Mesenchymal stem cell (in vitro differentiated cells and primary cell): ENCODE results near the gene SWSAP1.
A peak's percentile ranks its signal among the peaks of the same experiment; 100 is the strongest.
"Not testable (repeated sequence)": the region's sequence is repeated elsewhere in the genome, so short reads cannot be mapped to it uniquely, and the experiment has no call there.

Experiments
- DNase-seq: peaks from one replicate; pipeline ENCODE4 v3.0.0-alpha.2; 2013
- H2AFZ ChIP-seq: one replicate; pipeline ENCODE4 v1.6.1; 2013; ENCODE audit warnings: low read depth, mild to moderate bottlenecking, control low read depth, inconsistent platforms, low read length, moderate library complexity
- H2AK5ac ChIP-seq: 2 replicates; pipeline ENCODE4 v1.6.1; 2013; ENCODE audit warnings: low read length, moderate library complexity, mild to moderate bottlenecking, inconsistent platforms; ENCODE audit not compliant: severe bottlenecking
- H2BK120ac ChIP-seq: one replicate; pipeline ENCODE4 v1.6.1; 2013; ENCODE audit warnings: low read depth, mild to moderate bottlenecking, inconsistent platforms, low read length, moderate library complexity
- H2BK12ac ChIP-seq, 2 experiments: one replicate each; pipeline ENCODE4 v1.6.1; 2013; ENCODE audit warnings: inconsistent platforms in 2 of 2, low read length in 2 of 2, mild to moderate bottlenecking in 2 of 2, moderate library complexity in 2 of 2, control low read depth in 1 of 2
- H2BK15ac ChIP-seq: one replicate; pipeline ENCODE4 v1.6.1; 2013; ENCODE audit warnings: mild to moderate bottlenecking, low read depth, inconsistent platforms; ENCODE audit not compliant: poor library complexity, severe bottlenecking
- H2BK5ac ChIP-seq: 2 replicates; pipeline ENCODE4 v1.6.1; 2013; ENCODE audit warnings: low read depth, mild to moderate bottlenecking, low read length, control low read depth, inconsistent platforms; ENCODE audit not compliant: poor library complexity, severe bottlenecking
- H3K14ac ChIP-seq, 2 experiments: one replicate each; pipeline ENCODE4 v1.6.1; 2013; ENCODE audit warnings: inconsistent platforms in 2 of 2, low read length in 2 of 2, control low read depth in 1 of 2, mild to moderate bottlenecking in 1 of 2, moderate library complexity in 1 of 2
- H3K18ac ChIP-seq, 2 experiments: one replicate each; pipeline ENCODE4 v1.6.1; 2013; ENCODE audit warnings: inconsistent platforms in 2 of 2, low read length in 2 of 2, control low read depth in 1 of 2, low read depth in 1 of 2, mild to moderate bottlenecking in 1 of 2
- H3K23ac ChIP-seq, 2 experiments: one replicate each; pipeline ENCODE4 v1.6.1; 2013; ENCODE audit warnings: inconsistent platforms in 2 of 2, low read length in 2 of 2, mild to moderate bottlenecking in 2 of 2, moderate library complexity in 2 of 2, control low read depth in 1 of 2
- H3K27ac ChIP-seq: 2 replicates; pipeline ENCODE4 v1.5.1; 2013; ENCODE audit warnings: mild to moderate bottlenecking, moderate library complexity, low read length, control low read depth, inconsistent platforms; ENCODE audit not compliant: poor library complexity, severe bottlenecking
- H3K27me3 ChIP-seq, 2 experiments: 2 replicates each; pipeline versions ENCODE4 v1.6.1 to v1.7.0; 2013; ENCODE audit warnings: low read length in 2 of 2, mild to moderate bottlenecking in 2 of 2, moderate library complexity in 2 of 2, control low read depth in 1 of 2, inconsistent platforms in 1 of 2; ENCODE audit not compliant: control insufficient read depth in 1 of 2, insufficient read depth in 1 of 2
- H3K36me3 ChIP-seq, 2 experiments: 2 replicates each; pipeline versions ENCODE4 v1.6.1 to v1.7.0; 2013; ENCODE audit warnings: low read length in 2 of 2, control low read depth in 1 of 2, inconsistent platforms in 1 of 2, low read depth in 1 of 2, mild to moderate bottlenecking in 1 of 2; ENCODE audit not compliant: insufficient read depth in 2 of 2, control insufficient read depth in 1 of 2
- H3K4ac ChIP-seq, 2 experiments: one replicate each; pipeline ENCODE4 v1.6.1; 2013; ENCODE audit warnings: inconsistent platforms in 2 of 2, low read length in 2 of 2, mild to moderate bottlenecking in 2 of 2, moderate library complexity in 2 of 2, control low read depth in 1 of 2, low read depth in 1 of 2
- H3K4me1 ChIP-seq: 2 replicates; pipeline ENCODE4 v1.6.1; 2013; ENCODE audit warnings: low read depth, low read length, control low read depth; ENCODE audit not compliant: control insufficient read depth, insufficient read depth
- H3K4me2 ChIP-seq: 2 replicates; pipeline ENCODE4 v1.6.1; 2013; ENCODE audit warnings: low read length, mild to moderate bottlenecking, inconsistent platforms; ENCODE audit not compliant: poor library complexity, severe bottlenecking
- H3K4me3 ChIP-seq, 2 experiments: 2 replicates each; pipeline versions ENCODE4 v1.5.1 to v1.7.0; 2013; ENCODE audit warnings: low read length in 2 of 2, mild to moderate bottlenecking in 2 of 2, control low read depth in 1 of 2, low read depth in 1 of 2; ENCODE audit not compliant: insufficient read depth in 1 of 2
- H3K79me1 ChIP-seq: replicated peaks from 2 replicates; pipeline ENCODE4 v1.6.1; 2013; ENCODE audit warnings: mild to moderate bottlenecking, control low read depth, low read length, inconsistent platforms; ENCODE audit not compliant: poor library complexity, severe bottlenecking
- H3K9ac ChIP-seq: 2 replicates; pipeline ENCODE4 v1.7.0; 2013; ENCODE audit warnings: mild to moderate bottlenecking, low read length, moderate library complexity
- H3K9me3 ChIP-seq: 2 replicates; pipeline ENCODE4 v1.7.0; 2013; ENCODE audit warnings: mild to moderate bottlenecking, low read length; ENCODE audit not compliant: control insufficient read depth
- H4K8ac ChIP-seq: one replicate; pipeline ENCODE4 v1.6.1; 2013; ENCODE audit warnings: inconsistent platforms, mild to moderate bottlenecking, low read length, moderate library complexity
- H4K91ac ChIP-seq: one replicate; pipeline ENCODE4 v1.6.1; 2013; ENCODE audit warnings: mild to moderate bottlenecking, low read length, inconsistent platforms
- WGBS: methylation state at CpG from one replicate; pipeline ENCODE4 v1.1.7; 2013; ENCODE audit warnings: mixed read lengths; 5-methylcytosine and 5-hydroxymethylcytosine counted together

SWSAP1 gene

GRCh38 chr19:11405846-11406643 is 31.6 kb downstream of the SWSAP1 start:
- no peaks in the 10 kb centered on the region for H3K36me3 ChIP-seq
- peaks cover 6% of the 10 kb centered on the region for H3K4me1 ChIP-seq
- H2BK15ac ChIP-seq, result no peak overlapping the region

DNA sequence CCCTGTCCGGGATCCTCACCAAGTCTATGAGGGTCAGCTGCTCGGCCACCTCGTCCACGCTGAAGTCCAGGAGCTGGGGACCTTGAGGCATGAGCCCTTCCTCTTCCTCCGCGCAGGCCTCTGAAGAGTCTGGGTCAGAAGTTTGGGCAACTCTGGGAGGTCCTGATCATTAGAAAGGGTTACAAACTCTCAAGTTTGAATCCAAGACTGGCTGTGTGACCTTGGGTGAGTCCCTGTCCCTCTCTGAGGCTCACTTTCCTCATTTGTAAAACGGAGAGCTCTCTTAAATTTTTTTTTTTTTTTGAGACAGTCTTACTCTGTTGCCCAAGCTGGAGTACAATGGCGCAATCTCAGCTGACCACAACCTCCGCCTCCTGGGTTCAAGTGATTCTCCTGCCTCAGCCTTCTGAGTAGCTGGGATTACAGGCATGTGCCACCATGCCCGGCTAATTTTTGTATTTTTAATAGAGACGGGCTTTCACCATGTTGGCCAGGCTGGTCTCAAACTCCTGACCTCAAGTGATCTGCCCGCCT is 32.3 kb downstream of the SWSAP1 start:
- not testable (repeated sequence) for H4K91ac ChIP-seq, H2BK5ac ChIP-seq, H2BK120ac ChIP-seq, H3K18ac ChIP-seq, H3K4me1 ChIP-seq, H3K9ac ChIP-seq, H3K36me3 ChIP-seq, H3K79me1 ChIP-seq, H3K23ac ChIP-seq, H3K4me3 ChIP-seq, H3K4me2 ChIP-seq, H3K14ac ChIP-seq, H3K9me3 ChIP-seq, H2AK5ac ChIP-seq, H3K4ac ChIP-seq, H4K8ac ChIP-seq, H2BK15ac ChIP-seq, H3K27ac ChIP-seq, DNase-seq, H2AFZ ChIP-seq
- peak overlapping the region in 1 of 2 experiments; percentile 33 for H2BK12ac ChIP-seq
- 90% methylated on average over 12 of the region's 12 CpGs for WGBS
- peaks cover 10% of the 10 kb centered on the region in 2 experiments for H3K27me3 ChIP-seq

More at GRCh38 chr19:11405846-11406643, 31.6 kb downstream of the SWSAP1 start:
- no peak overlapping the region for H3K4me2 ChIP-seq
- no peak overlapping the region for H4K8ac ChIP-seq
- H3K23ac ChIP-seq, result no peak overlapping the region
- no peak overlapping the region for H2AK5ac ChIP-seq
- 27% methylated on average over 43 of the region's 44 CpGs for WGBS
- no peak overlapping the region for H3K18ac ChIP-seq
- H4K91ac ChIP-seq, result no peak overlapping the region
- no peak overlapping the region for H2BK5ac ChIP-seq
- no peak overlapping the region for H2AFZ ChIP-seq
- peaks cover 10% of the 10 kb centered on the region in 2 experiments for H3K27me3 ChIP-seq
- no peak overlapping the region for H3K27ac ChIP-seq
- H3K4ac ChIP-seq, result peak overlapping the region in 1 of 2 experiments; percentile 32
- H3K9me3 ChIP-seq, result no peaks in the 10 kb centered on the region
- H3K79me1 ChIP-seq, result no peaks in the 10 kb centered on the region
- no peak overlapping the region for H3K4me3 ChIP-seq
- no peak overlapping the region for H3K9ac ChIP-seq
- no peak overlapping the region for H2BK120ac ChIP-seq
- peak overlapping the region in 1 of 2 experiments; percentile 67 for H3K14ac ChIP-seq
- DNase-seq, result no peak
- peak overlapping the region in 1 of 2 experiments; percentile 33 for H2BK12ac ChIP-seq

DNA sequence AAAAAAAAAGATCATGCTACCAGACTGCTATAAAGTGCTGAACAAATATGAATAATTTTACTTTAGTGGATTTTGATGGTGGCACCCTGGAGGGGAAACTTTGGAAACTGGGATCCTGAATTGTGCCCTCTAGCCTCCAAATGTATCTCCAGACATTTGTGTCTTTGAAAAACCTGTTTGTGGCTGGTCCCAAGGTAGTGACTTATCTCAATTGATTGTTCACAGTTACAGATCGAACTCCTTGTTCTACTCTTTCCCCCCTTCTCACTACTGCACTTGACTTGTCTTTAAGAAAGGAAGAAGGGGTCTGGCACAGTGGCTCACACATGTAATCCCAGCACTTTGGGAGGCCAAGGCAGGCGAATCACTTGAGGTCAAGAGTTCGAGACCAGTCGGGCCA is 34.1 kb downstream of the SWSAP1 start:
- 77% methylated on average over 4 of the region's 4 CpGs for WGBS
- no peaks in the 10 kb centered on the region for H3K9me3 ChIP-seq

DNA sequence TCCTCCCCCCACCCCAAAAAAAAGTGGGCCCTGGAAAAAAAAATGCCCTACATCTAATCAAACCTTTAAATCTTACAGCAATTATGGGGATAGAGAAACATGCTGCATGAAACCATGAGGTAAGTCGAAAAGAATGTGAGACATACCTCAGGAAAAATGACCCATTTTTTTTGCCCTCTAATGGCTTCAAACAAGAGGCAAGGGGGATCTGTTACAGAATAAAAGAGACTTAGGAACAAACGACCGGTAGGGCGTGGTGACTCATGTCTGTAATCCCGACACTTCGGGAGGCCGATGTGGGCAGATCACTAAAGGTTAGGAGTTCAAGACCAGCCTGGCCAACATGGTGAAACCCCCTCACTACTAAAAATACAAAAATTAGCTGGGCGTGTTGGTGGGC is 36.2 kb downstream of the SWSAP1 start:
- H3K9me3 ChIP-seq, result no peaks in the 10 kb centered on the region
- no peak overlapping the region for H2BK5ac ChIP-seq
- no peaks in the 10 kb centered on the region for H3K79me1 ChIP-seq
- no peak overlapping the region for H4K91ac ChIP-seq
- no peak overlapping the region for H2AFZ ChIP-seq
- H3K36me3 ChIP-seq, result no peaks in the 10 kb centered on the region
- no peak overlapping the region for H3K27ac ChIP-seq
- H3K27me3 ChIP-seq, result peaks cover 10 to 12% of the 10 kb centered on the region in 2 experiments
- peaks cover 6% of the 10 kb centered on the region for H3K4me1 ChIP-seq
- no peak overlapping the region for H2AK5ac ChIP-seq
- 36% methylated on average over 7 of the region's 8 CpGs for WGBS
- H2BK15ac ChIP-seq, result no peak overlapping the region
- no peak overlapping the region for H3K23ac ChIP-seq
- H4K8ac ChIP-seq, result no peak overlapping the region
- no peak overlapping the region for H3K18ac ChIP-seq
- no peak overlapping the region for H3K4me3 ChIP-seq
- no peak overlapping the region for H3K4me2 ChIP-seq
- H3K9ac ChIP-seq, result no peak overlapping the region
- no peak overlapping the region for H3K4ac ChIP-seq
- no peak for DNase-seq
- no peak overlapping the region for H3K14ac ChIP-seq
- H2BK120ac ChIP-seq, result no peak overlapping the region
- H2BK12ac ChIP-seq, result no peak overlapping the region

More for the DNA sequence above, 34.1 kb downstream of the SWSAP1 start:
- no peak overlapping the region for H2BK5ac ChIP-seq
- no peak overlapping the region for H3K18ac ChIP-seq
- no peak overlapping the region for H2AFZ ChIP-seq
- H3K4me2 ChIP-seq, result no peak overlapping the region
- no peak overlapping the region for H4K8ac ChIP-seq
- no peak overlapping the region for H3K4ac ChIP-seq
- no peak overlapping the region for H2BK15ac ChIP-seq
- H3K4me3 ChIP-seq, result no peak overlapping the region
- no peak overlapping the region for H2BK120ac ChIP-seq
- H3K27ac ChIP-seq, result no peak overlapping the region
- no peak overlapping the region for H4K91ac ChIP-seq
- peaks cover 10% of the 10 kb centered on the region in 2 experiments for H3K27me3 ChIP-seq
- no peaks in the 10 kb centered on the region for H3K36me3 ChIP-seq
- H3K9ac ChIP-seq, result no peak overlapping the region
- H3K23ac ChIP-seq, result no peak overlapping the region
- H2BK12ac ChIP-seq, result no peak overlapping the region
- no peak overlapping the region for H3K14ac ChIP-seq
- H2AK5ac ChIP-seq, result no peak overlapping the region
- H3K79me1 ChIP-seq, result no peaks in the 10 kb centered on the region
- H3K4me1 ChIP-seq, result peaks cover 6% of the 10 kb centered on the region
- DNase-seq, result no peak
